ENCODE measurements around the gene PTGER1. TPM values are rescaled to one million over a fixed set of nuclear protein-coding genes. Genes with fewer than 3 reads are reported as not detected.

PTGER1 gene
- total RNA-seq, 1 experiment from 2014 or later: 0.63 TPM

DNA sequence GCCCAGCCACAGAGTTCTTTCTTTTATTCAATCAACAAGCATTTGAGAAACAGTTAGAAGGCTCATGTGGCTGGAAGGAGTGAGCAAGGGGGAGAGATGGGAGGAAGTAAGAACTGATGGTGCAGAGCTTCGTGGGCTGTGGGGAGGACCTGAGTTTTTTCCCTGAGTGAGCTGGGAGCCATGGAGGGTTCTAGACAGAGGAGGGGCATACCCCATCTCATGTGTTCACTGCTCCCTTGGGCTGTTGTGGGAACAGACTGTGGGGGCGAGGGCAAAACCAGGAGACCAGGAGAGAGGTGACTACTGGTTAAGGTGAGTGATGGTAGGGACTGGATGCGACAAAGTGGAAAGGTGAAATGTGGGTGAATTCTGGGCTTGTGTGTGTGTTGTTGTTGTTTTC, 44.4 kb downstream of the PTGER1 start:
- H3K27ac Mint-ChIP-seq: no peak overlapping the region
- H4K5ac ChIP-seq (ENCODE audit: insufficient read length, low read depth, low read length): no peak overlapping the region

More for the DNA sequence above, 44.4 kb downstream of the PTGER1 start:
- Histone ChIP-seq H3K4ac (ENCODE audit: low read depth, low read length) (no peak overlapping the region), H3K18ac (ENCODE audit: insufficient read length, low read depth, low read length) (no peak overlapping the region), H2BK12ac (ENCODE audit: insufficient read length, low read depth, low read length) (no peak overlapping the region), H2AFZ (ENCODE audit: low read length) (no peak overlapping the region), H3K27ac (ENCODE audit: insufficient read length, low read depth, low read length) (no peak overlapping the region), H3K9me3 (ENCODE audit: control insufficient read depth, low read depth, low read length) (no peaks in the 10 kb centered on the region), H3K79me1 (ENCODE audit: insufficient read depth, low read depth, low read length, poor library complexity, severe bottlenecking) (peaks cover 4% of the 10 kb centered on the region), H4K20me1 (ENCODE audit: control insufficient read depth, insufficient read depth, insufficient read length) (no peaks in the 10 kb centered on the region), H3K23me2 (ENCODE audit: insufficient read length, low read depth, low read length, poor library complexity, severe bottlenecking) (peaks cover 7% of the 10 kb centered on the region), H3K79me2 (ENCODE audit: insufficient read depth, low read length) (0 out of 2 replicates have a peak, but pooled peaks cover 1% of the 10 kb centered on the region), H2BK5ac (ENCODE audit: insufficient read length, low read length) (no peak overlapping the region), H3K9ac (ENCODE audit: extremely low read depth, insufficient read length, low read length) (no peak overlapping the region), H2BK20ac (ENCODE audit: low read depth, low read length, poor library complexity, severe bottlenecking) (no peak overlapping the region), H3K23ac (ENCODE audit: insufficient read length, low read depth, low read length) (no peak overlapping the region), H2BK120ac (ENCODE audit: low read depth, low read length, poor library complexity, severe bottlenecking) (no peak overlapping the region), H3K4me2 (ENCODE audit: insufficient read depth, insufficient read length, low read length) (no peak overlapping the region), H3K56ac (ENCODE audit: insufficient read length, low read depth, low read length) (no peak overlapping the region), H4K8ac (replicated peaks; ENCODE audit: insufficient read length, low read depth, low read length) (no peak overlapping the region), H3K27me3 (ENCODE audit: insufficient read depth, low read length) (no peaks in the 10 kb centered on the region), H2AK5ac (ENCODE audit: insufficient read length, low read length) (no peak overlapping the region), H4K91ac (ENCODE audit: insufficient read length, low read depth, low read length) (no peak overlapping the region), H3T11ph (ENCODE audit: low read length) (no peak overlapping the region), H3K4me1 (ENCODE audit: insufficient read depth, low read length) (no peaks in the 10 kb centered on the region), H3K14ac (ENCODE audit: insufficient read depth, low read length) (no peak overlapping the region), H2BK15ac (ENCODE audit: low read depth, low read length) (no peak overlapping the region)
- Mint-ChIP-seq H3K36me3 (ENCODE audit: insufficient read depth in 1 of 3, low read depth in 3 of 3) (no peaks in the 10 kb centered on the region; a peak in 2 of 7 replicates), H3K27me3 (ENCODE audit: low read depth) (peaks cover 20% of the 10 kb centered on the region), H3K4me3 (peak overlapping the region in 1 of 2 experiments; percentile 6; a peak in 1 of 5 replicates), H3K4me1 (peaks cover 10 to 12% of the 10 kb centered on the region in 2 experiments), H3K9me3 (no peaks in the 10 kb centered on the region; a peak in 1 of 5 replicates)
- TF ChIP-seq, protein P1, sequence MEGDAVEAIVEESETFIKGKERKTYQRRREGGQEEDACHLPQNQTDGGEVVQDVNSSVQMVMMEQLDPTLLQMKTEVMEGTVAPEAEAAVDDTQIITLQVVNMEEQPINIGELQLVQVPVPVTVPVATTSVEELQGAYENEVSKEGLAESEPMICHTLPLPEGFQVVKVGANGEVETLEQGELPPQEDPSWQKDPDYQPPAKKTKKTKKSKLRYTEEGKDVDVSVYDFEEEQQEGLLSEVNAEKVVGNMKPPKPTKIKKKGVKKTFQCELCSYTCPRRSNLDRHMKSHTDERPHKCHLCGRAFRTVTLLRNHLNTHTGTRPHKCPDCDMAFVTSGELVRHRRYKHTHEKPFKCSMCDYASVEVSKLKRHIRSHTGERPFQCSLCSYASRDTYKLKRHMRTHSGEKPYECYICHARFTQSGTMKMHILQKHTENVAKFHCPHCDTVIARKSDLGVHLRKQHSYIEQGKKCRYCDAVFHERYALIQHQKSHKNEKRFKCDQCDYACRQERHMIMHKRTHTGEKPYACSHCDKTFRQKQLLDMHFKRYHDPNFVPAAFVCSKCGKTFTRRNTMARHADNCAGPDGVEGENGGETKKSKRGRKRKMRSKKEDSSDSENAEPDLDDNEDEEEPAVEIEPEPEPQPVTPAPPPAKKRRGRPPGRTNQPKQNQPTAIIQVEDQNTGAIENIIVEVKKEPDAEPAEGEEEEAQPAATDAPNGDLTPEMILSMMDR (conservative IDR thresholded peaks at IDR 0.05): no peak
- DNase-seq: no peak
- WGBS (ENCODE audit: extremely low coverage, insufficient read length, low lambda C conversion rate): no CpG with 5 or more reads among the region's 3 CpGs
